Immature natural killer cell (primary cell): Measurements from ENCODE around the gene TWF2. TPM values are rescaled to one million over a fixed set of nuclear protein-coding genes. Genes with fewer than 3 reads are reported as not detected.
"Not testable (repeated sequence)": the region's sequence is repeated elsewhere in the genome, so short reads cannot be mapped to it uniquely, and the experiment has no call there.

Source experiments
- DNase-seq, 3 donors: peaks; one replicate each; pipeline ENCODE4 v3.0.0; 2022; ENCODE audit warnings: mixed read lengths in 1 of 3
- H3K27ac Mint-ChIP-seq, 6 donors: one replicate each; pipeline ENCODE4 v1.8.0; 2020; ENCODE audit warnings: mixed read lengths in 6 of 6, mild to moderate bottlenecking in 5 of 6, inconsistent platforms in 4 of 6, moderate library complexity in 3 of 6
- H3K27me3 Mint-ChIP-seq, 3 donors: one replicate each; pipeline ENCODE4 v1.8.0; 2020 to 2021; ENCODE audit warnings: low read depth in 3 of 3, mild to moderate bottlenecking in 3 of 3, mixed read lengths in 3 of 3, moderate library complexity in 3 of 3, inconsistent platforms in 1 of 3
- H3K36me3 Mint-ChIP-seq, 3 donors: one replicate each; pipeline ENCODE4 v1.8.0; 2020; ENCODE audit warnings: mixed read lengths in 3 of 3, inconsistent platforms in 2 of 3, mild to moderate bottlenecking in 2 of 3
- H3K4me1 Mint-ChIP-seq, 2 donors: one replicate each; pipeline ENCODE4 v1.8.0; 2020; ENCODE audit warnings: inconsistent platforms in 2 of 2, mild to moderate bottlenecking in 2 of 2, mixed read lengths in 2 of 2, moderate library complexity in 1 of 2
- H3K4me3 Mint-ChIP-seq, 5 donors: one replicate each; pipeline ENCODE4 v1.8.0; 2020; ENCODE audit warnings: mild to moderate bottlenecking in 5 of 5, mixed read lengths in 5 of 5, inconsistent platforms in 3 of 5, moderate library complexity in 3 of 5
- H3K9me3 Mint-ChIP-seq, 6 donors: one replicate each; pipeline ENCODE4 v1.8.0; 2020; ENCODE audit warnings: mild to moderate bottlenecking in 6 of 6, mixed read lengths in 6 of 6, inconsistent platforms in 4 of 6, moderate library complexity in 3 of 6
- polyA plus RNA-seq, 3 donors: library from polyadenylated mRNA; unstranded; fragments of 300-500 nt; fragmentation: Illumina TruSeq; gene quantifications; one replicate each; pipeline ENCODE4 v1.2.3, GENCODE V29; 2021

TWF2 gene
- 100 to 1,000 TPM in 2 of 3 donors, 10 to 100 TPM in 1; 96.4 to 159 (median 143) TPM for polyA plus RNA-seq

DNA sequence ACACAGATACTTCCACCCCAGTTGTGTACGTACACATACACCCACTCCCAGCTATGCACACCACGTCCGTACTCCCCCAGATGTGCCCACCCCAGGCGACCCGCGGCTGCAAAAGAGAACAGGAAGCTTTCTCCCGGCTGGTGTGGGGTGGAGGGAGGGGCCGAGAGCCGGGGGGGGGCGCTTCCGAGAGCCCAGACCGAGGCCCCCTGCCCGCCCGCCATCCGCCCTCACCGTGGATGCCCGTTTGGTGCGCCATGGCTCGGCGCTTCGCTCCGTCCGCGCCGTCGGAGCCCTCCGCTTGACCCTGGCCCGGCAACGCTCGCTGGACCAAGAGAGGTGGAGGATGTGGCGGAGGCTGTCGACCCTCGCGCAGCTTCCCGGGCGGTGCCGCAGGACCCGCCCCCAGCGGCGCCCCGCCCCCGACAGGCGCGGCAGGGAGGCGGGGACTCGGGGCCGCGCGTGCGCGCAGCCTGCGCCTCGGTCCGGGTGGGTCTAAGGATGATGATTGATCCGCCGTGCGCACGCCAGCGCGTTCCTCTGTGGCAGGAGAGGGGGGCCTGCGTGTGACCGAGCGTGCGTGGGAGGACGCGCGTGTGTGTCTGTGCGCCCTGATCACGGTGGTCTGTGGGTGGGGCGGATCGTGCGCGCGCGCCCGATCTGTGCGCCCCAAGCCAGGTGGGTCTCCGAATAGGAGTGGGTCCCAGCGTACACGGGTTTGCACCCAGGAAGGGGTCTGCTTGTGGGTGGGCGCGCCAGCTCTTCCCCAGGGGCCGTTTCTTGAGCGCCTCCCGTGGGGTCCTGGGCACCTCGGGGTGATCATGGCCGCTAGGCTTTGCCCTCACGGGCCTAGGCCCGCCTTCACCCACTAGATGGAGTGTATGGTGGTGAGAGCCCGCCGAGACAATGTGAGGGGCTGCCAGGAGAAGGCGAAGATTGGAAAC is at the start of gene TWF2:
TSS of gene TWF2 (minus strand) at position 398 of the 941 bp plus-strand sequence. CDS start at position 256, 142 bp downstream.
- Mint-ChIP-seq H3K27me3 (peaks cover 0 to 8% (median 8%) of the 10 kb centered on the region in 3 donors), H3K27ac (peak within 1 kb of the TSS; percentile 90 to 97 (median 95)), H3K4me1 (peaks cover 68 to 83% of the 10 kb centered on the region in 2 donors), H3K9me3 (no peaks in the 10 kb centered on the region), H3K36me3 (peaks cover 0 to 3% (median 0%) of the 10 kb centered on the region in 3 donors), H3K4me3 (peak within 1 kb of the TSS; percentile 94 to 100 (median 98))
- peak; percentile 90 to 93 (median 92) for DNase-seq

DNA sequence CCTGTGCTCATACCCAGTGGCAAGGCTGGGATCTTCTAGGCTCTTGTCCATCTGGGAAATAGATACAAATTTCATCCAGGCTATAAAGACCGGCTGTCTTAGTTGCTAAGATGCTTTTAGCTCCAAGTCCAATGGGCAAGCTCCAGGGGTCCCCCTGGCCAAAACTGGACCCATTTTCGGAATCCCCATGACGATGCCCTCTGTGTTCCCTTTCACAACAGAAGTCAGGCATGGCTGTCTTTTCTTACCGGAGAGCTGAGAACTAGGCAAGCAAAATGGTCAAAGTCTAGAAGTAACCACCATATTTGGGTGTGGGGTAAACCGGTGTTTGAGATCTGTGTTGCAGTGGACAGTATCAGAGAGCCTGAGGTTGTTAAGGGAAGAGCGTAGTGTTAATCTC is 49.7 kb upstream of the TWF2 start:
- Mint-ChIP-seq H3K9me3 (no peaks in the 10 kb centered on the region), H3K27ac (peak overlapping the region; percentile 100), H3K4me3 (peak overlapping the region; percentile 98 to 100 (median 100)), H3K4me1 (peaks cover 31 to 35% of the 10 kb centered on the region in 2 donors), H3K27me3 (peaks cover 8 to 14% (median 11%) of the 10 kb centered on the region in 3 donors), H3K36me3 (peaks cover 4 to 9% (median 8%) of the 10 kb centered on the region in 3 donors)
- DNase-seq: no peak

DNA sequence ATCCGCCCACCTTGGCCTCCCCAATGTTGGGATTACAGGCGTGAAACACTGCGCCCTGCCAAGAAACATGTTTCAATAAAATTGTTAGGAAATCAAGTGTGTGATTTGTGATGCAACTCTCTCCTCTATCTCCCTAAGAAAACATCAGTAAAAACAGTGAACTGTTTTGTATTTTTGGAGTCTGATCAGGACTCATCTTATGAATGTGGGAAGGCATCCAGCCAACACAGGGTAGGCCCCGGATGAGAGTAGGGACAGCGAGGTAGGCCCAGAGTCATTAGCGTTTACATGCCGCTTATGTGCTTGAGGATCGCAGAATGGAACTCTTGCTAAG is 47.8 kb upstream of the TWF2 start:
- no peaks in the 10 kb centered on the region for H3K9me3 Mint-ChIP-seq
- H3K27me3 Mint-ChIP-seq: peaks cover 8 to 14% (median 11%) of the 10 kb centered on the region in 3 donors
- peak overlapping the region; percentile 100 for H3K27ac Mint-ChIP-seq
- DNase-seq: no peak
- H3K4me3 Mint-ChIP-seq: peak overlapping the region; percentile 98 to 100 (median 100)
- peaks cover 4 to 6% (median 6%) of the 10 kb centered on the region in 3 donors for H3K36me3 Mint-ChIP-seq
- H3K4me1 Mint-ChIP-seq: peaks cover 48 to 52% of the 10 kb centered on the region in 2 donors

DNA sequence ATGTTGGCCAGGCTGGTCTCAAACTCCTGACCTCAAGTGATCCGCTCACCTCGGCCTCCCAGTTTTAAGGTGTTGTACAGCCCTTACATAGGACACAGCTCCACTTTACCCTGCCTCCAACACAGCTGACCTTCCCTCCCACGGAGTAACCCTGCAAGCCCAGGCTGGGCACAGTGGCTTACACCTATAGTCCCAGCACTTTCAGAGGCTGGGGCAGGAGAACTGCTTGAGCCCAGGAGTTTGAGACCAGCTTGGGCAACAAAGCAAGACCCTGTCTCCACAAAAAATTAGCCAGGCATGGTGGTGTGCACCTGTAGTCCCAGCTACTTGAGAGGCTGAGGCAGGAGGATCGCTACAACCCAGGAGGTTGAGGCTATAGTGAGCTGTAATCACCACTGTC is 45.1 kb upstream of the TWF2 start:
- peaks cover 10 to 20% (median 14%) of the 10 kb centered on the region in 3 donors for H3K27me3 Mint-ChIP-seq
- DNase-seq, H3K9me3 Mint-ChIP-seq, H3K36me3 Mint-ChIP-seq: not testable (repeated sequence)
- peak overlapping the region in 1 of 5 donors; percentile 12 for H3K4me3 Mint-ChIP-seq
- peak overlapping the region in 5 of 6 donors; percentile 49 to 90 (median 85) for H3K27ac Mint-ChIP-seq
- H3K4me1 Mint-ChIP-seq: peaks cover 60 to 66% of the 10 kb centered on the region in 2 donors

DNA sequence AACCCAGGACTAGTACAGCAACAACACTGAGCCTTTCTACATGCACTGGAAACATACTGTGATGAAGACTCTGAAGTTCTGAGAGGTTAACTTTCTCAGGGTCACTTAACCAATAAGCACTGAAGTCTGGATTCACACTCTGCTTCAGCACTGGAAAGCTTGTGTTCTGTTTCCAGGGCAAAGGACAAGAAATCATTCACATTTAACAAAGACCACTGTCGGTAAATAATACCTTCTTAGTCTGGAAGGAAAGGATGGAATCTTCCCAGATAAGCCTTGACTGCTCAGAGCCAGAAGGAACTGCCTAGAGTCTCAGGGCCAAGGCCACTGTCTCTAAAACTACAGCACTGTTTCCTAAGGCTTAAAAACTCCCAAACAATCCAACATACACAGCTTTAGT is 44.3 kb upstream of the TWF2 start:
- peak overlapping the region; percentile 86 to 97 (median 88) for H3K27ac Mint-ChIP-seq
- H3K9me3 Mint-ChIP-seq: no peaks in the 10 kb centered on the region
- no peak for DNase-seq
- no peaks in the 10 kb centered on the region for H3K36me3 Mint-ChIP-seq
- peaks cover 17 to 28% (median 21%) of the 10 kb centered on the region in 3 donors for H3K27me3 Mint-ChIP-seq
- peaks cover 55 to 66% of the 10 kb centered on the region in 2 donors for H3K4me1 Mint-ChIP-seq
- H3K4me3 Mint-ChIP-seq: peak overlapping the region in 2 of 5 donors; percentile 21 to 33

DNA sequence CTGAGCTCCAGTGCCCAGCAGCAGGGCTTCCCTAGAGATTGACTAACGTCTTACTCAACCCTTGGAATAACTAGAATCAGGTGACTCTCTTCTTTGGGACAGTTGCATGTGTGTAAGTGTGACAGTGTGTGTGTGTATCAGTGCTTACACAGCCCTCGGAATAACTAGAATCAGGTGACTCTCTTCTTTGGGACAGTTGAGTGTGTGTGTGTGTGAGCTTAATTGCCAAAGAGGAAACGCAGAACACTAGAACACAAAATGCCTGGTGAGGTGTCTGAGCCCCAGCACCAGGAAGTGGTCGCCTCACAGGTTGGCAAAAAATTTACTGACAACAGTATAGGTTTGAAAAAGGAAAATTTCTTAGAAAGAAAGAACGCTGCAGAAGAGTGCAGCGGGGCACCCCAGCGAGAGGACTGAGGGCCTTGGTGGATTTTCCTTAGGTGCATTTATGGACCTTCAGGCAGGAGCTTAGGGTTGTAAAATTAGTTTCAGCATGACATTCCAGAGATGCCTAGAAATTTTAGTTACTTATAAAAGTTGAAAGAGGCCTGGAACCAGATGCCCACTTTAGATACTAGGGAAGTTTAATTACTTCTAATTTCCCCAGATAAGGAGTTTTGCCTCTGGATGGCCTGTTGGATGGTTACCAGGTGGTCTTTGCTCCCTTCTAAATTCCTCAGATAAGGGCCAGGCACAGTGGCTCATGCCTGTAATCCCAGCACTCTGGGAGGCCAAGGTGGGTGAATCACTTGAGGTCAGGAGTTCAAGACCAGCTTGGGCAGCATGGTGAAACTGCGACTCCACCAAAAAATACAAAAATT is 43.2 kb upstream of the TWF2 start:
- Mint-ChIP-seq H3K27ac (peak overlapping the region; percentile 89 to 98 (median 94)), H3K27me3 (peaks cover 12 to 28% (median 23%) of the 10 kb centered on the region in 3 donors), H3K9me3 (no peaks in the 10 kb centered on the region), H3K36me3 (peaks cover 0 to 5% (median 0%) of the 10 kb centered on the region in 3 donors), H3K4me3 (peak overlapping the region; percentile 66 to 79 (median 75)), H3K4me1 (peaks cover 58 to 69% of the 10 kb centered on the region in 2 donors)
- DNase-seq: peak; percentile 59 to 65 (median 64)

DNA sequence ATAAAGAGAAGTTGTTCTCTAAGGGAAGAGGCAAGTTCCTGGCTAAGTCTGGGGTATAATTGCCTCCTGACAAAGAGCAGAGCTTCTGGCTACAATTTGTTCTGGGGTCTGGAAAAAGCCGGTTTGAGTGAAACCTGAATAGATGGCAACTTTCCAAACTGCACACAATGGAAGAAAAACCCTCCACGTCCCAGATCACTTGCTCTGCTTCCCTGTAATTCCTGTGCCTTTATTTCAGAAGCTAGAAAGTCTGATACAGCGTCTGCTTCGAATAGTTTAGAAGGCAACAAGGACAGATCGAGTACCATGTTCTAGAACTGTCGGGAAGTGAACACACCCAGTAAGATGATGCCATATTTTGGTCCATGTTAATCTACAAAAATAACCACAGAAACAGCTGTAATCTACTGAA is 41.1 kb upstream of the TWF2 start:
- peaks cover 69 to 83% of the 10 kb centered on the region in 2 donors for H3K4me1 Mint-ChIP-seq
- H3K27ac Mint-ChIP-seq: peak overlapping the region; percentile 97 to 99 (median 99)
- peaks cover 7 to 29% (median 18%) of the 10 kb centered on the region in 3 donors for H3K27me3 Mint-ChIP-seq
- H3K36me3 Mint-ChIP-seq: peaks cover 0 to 5% (median 4%) of the 10 kb centered on the region in 3 donors
- H3K9me3 Mint-ChIP-seq: no peaks in the 10 kb centered on the region
- peak overlapping the region in 4 of 5 donors; percentile 93 to 98 (median 95) for H3K4me3 Mint-ChIP-seq
- no peak for DNase-seq

DNA sequence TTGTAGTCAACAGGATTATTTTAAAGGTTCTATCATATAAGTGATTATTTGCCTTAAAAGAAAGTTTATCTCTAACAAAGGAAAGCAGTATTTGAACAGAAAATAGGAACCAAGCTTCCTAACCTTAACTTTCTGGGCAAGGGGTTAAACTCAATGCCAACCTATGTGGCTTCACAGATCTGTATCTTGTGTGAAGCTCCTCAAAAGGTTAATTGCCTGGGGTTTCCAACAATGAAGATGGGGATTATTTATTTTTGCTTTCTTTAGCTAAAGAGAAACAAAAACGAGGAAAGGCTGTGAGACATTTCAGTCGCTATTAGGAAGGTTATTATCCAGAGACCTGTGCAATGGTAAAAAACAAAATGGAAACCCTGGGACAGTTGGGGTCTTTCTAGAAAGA is 40.6 kb upstream of the TWF2 start:
- Mint-ChIP-seq H3K27ac (peak overlapping the region; percentile 97 to 99 (median 99)), H3K36me3 (peaks cover 0 to 5% (median 5%) of the 10 kb centered on the region in 3 donors), H3K4me1 (peaks cover 72 to 85% of the 10 kb centered on the region in 2 donors), H3K4me3 (peak overlapping the region; percentile 93 to 98 (median 97)), H3K9me3 (no peaks in the 10 kb centered on the region), H3K27me3 (peaks cover 7 to 29% (median 18%) of the 10 kb centered on the region in 3 donors)
- peak in 2 of 3 donors; percentile 17 for DNase-seq

DNA sequence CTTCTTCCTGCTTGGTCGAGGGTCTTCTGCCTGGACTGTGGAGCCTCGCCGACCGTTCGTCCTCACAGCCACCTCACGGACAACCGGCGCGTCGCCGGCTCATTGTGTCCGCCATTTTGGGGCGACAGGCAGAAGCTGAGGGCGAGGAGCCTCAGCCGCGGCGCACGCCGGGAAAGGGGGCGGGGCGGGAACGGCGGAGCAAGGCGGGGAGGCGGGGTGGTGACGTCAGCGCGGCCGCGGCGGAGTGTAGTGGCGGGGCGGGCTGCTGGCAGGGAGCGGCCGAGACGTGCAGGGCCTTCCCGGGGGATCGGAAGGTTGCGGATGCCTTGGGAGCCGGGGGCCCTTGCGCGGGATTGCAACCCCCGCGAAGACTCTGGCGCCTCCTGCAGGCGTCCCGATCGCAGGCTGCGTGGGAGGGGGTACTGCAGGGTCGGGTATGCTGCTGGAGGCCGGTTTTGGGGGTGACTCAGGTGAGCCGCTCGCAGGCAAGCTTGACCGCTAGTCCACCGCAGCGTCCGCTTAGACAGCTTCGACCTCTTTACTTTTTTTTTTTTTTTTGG is 39.6 kb upstream of the TWF2 start, which contains the start of gene WDR82:
TSS of gene WDR82 (minus strand) at position 140 of the 560 bp plus-strand sequence. CDS start 288 bp downstream, outside the sequence.
- peaks cover 82 to 90% of the 10 kb centered on the region in 2 donors for H3K4me1 Mint-ChIP-seq
- H3K9me3 Mint-ChIP-seq: no peaks in the 10 kb centered on the region
- H3K27me3 Mint-ChIP-seq: peaks cover 7 to 31% (median 18%) of the 10 kb centered on the region in 3 donors
- peak; percentile 95 to 97 (median 96) for DNase-seq
- peak within 1 kb of the TSS; percentile 97 to 99 (median 99) for H3K27ac Mint-ChIP-seq
- H3K4me3 Mint-ChIP-seq: peak within 1 kb of the TSS; percentile 93 to 98 (median 97)
- H3K36me3 Mint-ChIP-seq: peaks cover 0 to 9% (median 5%) of the 10 kb centered on the region in 3 donors

DNA sequence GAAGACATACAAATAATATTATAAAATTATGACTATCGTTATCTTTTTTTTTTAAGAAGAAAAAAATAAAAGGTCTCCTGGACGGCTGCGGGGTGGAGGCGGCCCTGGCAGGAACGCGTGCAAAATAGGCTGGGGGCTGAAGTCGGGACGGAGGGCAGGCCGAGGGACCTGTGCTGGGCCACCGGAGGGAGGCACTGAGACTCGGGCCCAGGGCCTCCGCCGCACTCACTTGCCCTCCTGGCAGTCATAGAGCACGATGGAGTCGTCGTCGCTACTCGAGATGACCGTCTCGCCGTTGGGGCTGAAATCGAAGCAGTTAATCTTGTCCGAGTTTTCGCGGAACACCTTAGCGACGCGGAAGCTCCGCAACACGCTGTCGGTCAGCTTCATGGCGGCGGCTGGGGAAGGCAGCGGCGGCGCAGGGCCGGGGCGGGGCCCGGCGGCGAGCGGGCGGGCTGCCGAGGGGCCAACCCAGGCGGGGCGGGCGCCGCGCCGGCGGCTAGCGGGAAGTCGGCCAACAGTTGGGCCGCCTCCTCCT is 39.1 kb upstream of the TWF2 start:
- peak overlapping the region; percentile 97 to 99 (median 99) for H3K27ac Mint-ChIP-seq
- no peak for DNase-seq
- peaks cover 7 to 31% (median 18%) of the 10 kb centered on the region in 3 donors for H3K27me3 Mint-ChIP-seq
- peaks cover 82 to 90% of the 10 kb centered on the region in 2 donors for H3K4me1 Mint-ChIP-seq
- H3K4me3 Mint-ChIP-seq: peak overlapping the region; percentile 93 to 98 (median 97)
- no peaks in the 10 kb centered on the region for H3K9me3 Mint-ChIP-seq
- H3K36me3 Mint-ChIP-seq: peaks cover 0 to 9% (median 5%) of the 10 kb centered on the region in 3 donors

DNA sequence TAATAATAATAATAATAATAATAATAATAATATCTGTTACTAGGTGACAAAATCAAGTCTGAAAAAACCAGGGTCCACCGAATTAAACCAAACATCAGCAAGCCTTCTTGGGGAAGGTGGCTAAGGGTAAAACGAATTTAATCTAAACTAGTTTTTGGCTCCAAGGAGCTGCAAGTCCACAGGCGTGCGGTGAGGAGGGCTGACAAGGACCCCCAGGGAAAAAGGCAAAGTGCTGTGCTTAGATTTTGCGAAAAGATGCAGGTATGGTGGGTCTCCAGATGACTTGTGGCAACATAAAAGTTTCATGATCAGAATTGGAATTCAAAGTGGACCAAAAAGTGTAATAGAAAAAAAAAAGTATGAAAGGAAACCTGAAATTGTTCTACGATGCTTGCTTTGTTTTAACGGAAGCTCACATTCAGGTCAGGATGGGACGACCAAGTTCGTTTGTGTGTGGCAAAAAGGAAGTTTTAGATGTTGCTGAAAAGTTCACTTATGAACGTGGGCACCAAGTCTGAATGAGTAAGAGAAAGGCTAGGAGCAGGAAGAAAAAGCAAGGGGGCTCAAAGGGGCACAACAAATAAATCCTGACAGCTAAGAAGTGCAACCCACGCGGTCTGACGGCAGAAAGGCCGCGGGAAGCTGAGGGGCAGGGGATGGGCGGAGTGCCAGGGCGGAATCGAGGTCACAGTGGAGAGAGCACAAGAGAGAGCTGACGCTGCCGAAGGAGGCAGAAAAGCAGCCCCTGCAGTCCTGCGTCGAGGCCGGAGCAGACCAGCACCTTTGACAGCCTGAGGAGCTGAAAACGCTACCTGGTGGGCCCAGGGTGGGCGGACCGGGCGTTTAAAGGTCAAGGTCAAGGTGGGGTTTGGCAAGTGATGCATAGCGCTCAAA is 38.4 kb upstream of the TWF2 start:
- H3K4me1 Mint-ChIP-seq: peaks cover 82 to 90% of the 10 kb centered on the region in 2 donors
- H3K27ac Mint-ChIP-seq: peak overlapping the region; percentile 95 to 99 (median 96)
- peak; percentile 73 to 79 (median 74) for DNase-seq
- no peaks in the 10 kb centered on the region for H3K9me3 Mint-ChIP-seq
- H3K4me3 Mint-ChIP-seq: peak overlapping the region; percentile 93 to 98 (median 93)
- H3K27me3 Mint-ChIP-seq: peaks cover 7 to 31% (median 18%) of the 10 kb centered on the region in 3 donors
- H3K36me3 Mint-ChIP-seq: peaks cover 0 to 13% (median 5%) of the 10 kb centered on the region in 3 donors

DNA sequence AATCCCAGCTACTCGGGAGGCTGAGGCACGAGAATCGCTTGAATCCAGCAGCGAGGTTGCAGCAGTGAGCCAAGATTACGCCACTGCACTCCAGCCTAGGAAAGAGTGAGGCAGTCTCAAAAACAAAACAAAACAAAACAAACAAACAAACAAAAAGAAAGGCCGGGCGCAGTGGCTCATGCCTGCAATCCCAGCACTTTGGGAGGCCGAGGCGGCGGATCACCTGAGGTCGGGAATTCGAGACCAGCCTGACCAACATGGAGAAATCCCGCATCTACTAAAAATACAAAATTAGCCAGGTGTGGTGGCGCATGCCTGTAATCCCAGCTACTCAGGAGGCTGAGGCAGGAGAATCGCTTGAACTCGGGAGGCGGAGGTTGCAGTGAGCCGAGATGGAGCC is 35.8 kb upstream of the TWF2 start:
- not testable (repeated sequence) for DNase-seq, H3K9me3 Mint-ChIP-seq
- Mint-ChIP-seq H3K4me1 (peaks cover 87 to 92% of the 10 kb centered on the region in 2 donors), H3K27ac (peak overlapping the region in 5 of 6 donors; percentile 53 to 99 (median 95)), H3K27me3 (peaks cover 7 to 28% (median 18%) of the 10 kb centered on the region in 3 donors), H3K36me3 (peaks cover 0 to 13% (median 5%) of the 10 kb centered on the region in 3 donors), H3K4me3 (peak overlapping the region; percentile 36 to 98 (median 93))
